Keratinocyte (primary cell): ENCODE data around the gene TFDP1. TPM values are rescaled to one million over a fixed set of nuclear protein-coding genes. Genes with fewer than 3 reads are reported as not detected.

Source experiments
- DNase-seq: peaks from one replicate; pipeline ENCODE4 v3.0.0-alpha.2; 2011; ENCODE audit warnings: low read depth, missing footprints, low spot score
- FAIRE-seq: peaks from 2 replicates; lab custom pipeline; 2011; peaks lifted over from hg19 to GRCh38; lab: Jason Lieb, UNC
- H2AFZ ChIP-seq: 2 replicates; pipeline ENCODE4 v1.6.0; 2012; ENCODE audit warnings: low read length, control low read depth, inconsistent platforms; ENCODE audit not compliant: control insufficient read depth
- H3K27ac ChIP-seq: 2 replicates; pipeline ENCODE4 v1.5.1; 2011; ENCODE audit warnings: low read length; ENCODE audit not compliant: control insufficient read depth, insufficient read depth
- H3K27me3 ChIP-seq: 3 replicates; pipeline ENCODE4 v1.6.0; 2011; ENCODE audit warnings: low read length; ENCODE audit not compliant: control insufficient read depth, insufficient read depth; ENCODE audit errors: extremely low read depth
- H3K36me3 ChIP-seq, 2 experiments: 2 replicates in 1 of 2; 3 replicates in 1 of 2; pipeline ENCODE4 v1.5.1; 2011; ENCODE audit warnings: low read length in 2 of 2, mild to moderate bottlenecking in 1 of 2; ENCODE audit not compliant: control insufficient read depth in 2 of 2, insufficient read depth in 2 of 2; ENCODE audit errors: extremely low read depth in 1 of 2
- H3K4me1 ChIP-seq: 3 replicates; pipeline ENCODE4 v1.5.1; 2011; ENCODE audit warnings: low read length; ENCODE audit not compliant: control insufficient read depth, insufficient read depth; ENCODE audit errors: extremely low read depth
- H3K4me2 ChIP-seq: 3 replicates; pipeline ENCODE4 v1.6.0; 2011; ENCODE audit warnings: low read depth, low read length; ENCODE audit not compliant: control insufficient read depth, insufficient read depth; ENCODE audit errors: extremely low read depth
- H3K4me3 ChIP-seq, 3 experiments: fragments of 200-600 bp in 1 of 3; sonication (generic) in 1 of 3; 2 replicates in 2 of 3; 3 replicates in 1 of 3; pipeline ENCODE4 v1.5.1; 2011 to 2016; ENCODE audit warnings: low read length in 3 of 3, mild to moderate bottlenecking in 3 of 3, control low read depth in 2 of 3, inconsistent platforms in 1 of 3, low read depth in 1 of 3, mixed read lengths in 1 of 3, mixed run types in 1 of 3, moderate library complexity in 1 of 3; ENCODE audit not compliant: control insufficient read depth in 2 of 3, insufficient read depth in 2 of 3; ENCODE audit errors: extremely low read depth in 1 of 3
- H3K79me2 ChIP-seq: 2 replicates; pipeline ENCODE4 v1.6.0; 2012; ENCODE audit warnings: low read length; ENCODE audit not compliant: control insufficient read depth, insufficient read depth
- H3K9ac ChIP-seq: 3 replicates; pipeline ENCODE4 v1.6.0; 2011; ENCODE audit warnings: low read length; ENCODE audit not compliant: control insufficient read depth, insufficient read depth; ENCODE audit errors: extremely low read depth
- H3K9me1 ChIP-seq: 3 replicates; pipeline ENCODE4 v1.6.0; 2011; ENCODE audit warnings: low read length; ENCODE audit not compliant: control insufficient read depth, insufficient read depth; ENCODE audit errors: extremely low read depth
- H3K9me3 ChIP-seq: 2 replicates; pipeline ENCODE4 v1.5.1; 2012; ENCODE audit warnings: low read depth, low read length; ENCODE audit not compliant: control insufficient read depth
- H4K20me1 ChIP-seq: 3 replicates; pipeline ENCODE4 v1.6.0; 2011; ENCODE audit warnings: low read length; ENCODE audit not compliant: control insufficient read depth, insufficient read depth; ENCODE audit errors: extremely low read depth
- EZH2 ChIP-seq: IDR thresholded peaks from one replicate; pipeline ENCODE4 v1.6.1; 2012; ENCODE audit warnings: inconsistent platforms, mild to moderate bottlenecking, low read length, moderate library complexity
- dilution Hi-C: fragments of 300-500 bp; cut with MboI; formaldehyde crosslinking; loops from one replicate; pipeline ENCODE4 v1.7.0; 2020; ENCODE audit warnings: low sequenced_read_pairs; ENCODE audit not compliant: extremely low pct_ligation_motif_present
- polyA plus RNA-seq, 5 experiments: library from polyadenylated mRNA; depleted of rRNA in 3 of 5; stranded (reverse) in 3 of 5; stranded (forward) in 1 of 5; unstranded in 1 of 5; fragments of >200 nt; gene quantifications; 1 replicate in 1 of 5; 2 replicates in 3 of 5; 3 replicates in 1 of 5; pipeline versions ENCODE4 v1.2.1 to v1.2.3, GENCODE V29; 2011 to 2012; ENCODE audit warnings: missing spikeins in 2 of 5, low read depth in 1 of 5, low replicate concordance in 1 of 5
- TF ChIP-seq, protein P1 (sequence below), 3 experiments: IDR thresholded peaks in 1 of 3; conservative IDR thresholded peaks in 1 of 3; optimal IDR thresholded peaks in 1 of 3; 2 replicates in 2 of 3; 3 replicates in 1 of 3; pipeline versions ENCODE3 to v1.5.1; 2011; ENCODE audit warnings: low read length in 3 of 3, mild to moderate bottlenecking in 3 of 3, moderate library complexity in 2 of 3, control low read depth in 1 of 3, inconsistent platforms in 1 of 3; ENCODE audit not compliant: insufficient read depth in 2 of 3; ENCODE audit errors: extremely low read depth in 1 of 3

TFDP1 gene
- polyA plus RNA-seq, 1 donor (not counting 4 experiments of a cell fraction or from before 2014, with no cell fraction given): 105 TPM

DNA sequence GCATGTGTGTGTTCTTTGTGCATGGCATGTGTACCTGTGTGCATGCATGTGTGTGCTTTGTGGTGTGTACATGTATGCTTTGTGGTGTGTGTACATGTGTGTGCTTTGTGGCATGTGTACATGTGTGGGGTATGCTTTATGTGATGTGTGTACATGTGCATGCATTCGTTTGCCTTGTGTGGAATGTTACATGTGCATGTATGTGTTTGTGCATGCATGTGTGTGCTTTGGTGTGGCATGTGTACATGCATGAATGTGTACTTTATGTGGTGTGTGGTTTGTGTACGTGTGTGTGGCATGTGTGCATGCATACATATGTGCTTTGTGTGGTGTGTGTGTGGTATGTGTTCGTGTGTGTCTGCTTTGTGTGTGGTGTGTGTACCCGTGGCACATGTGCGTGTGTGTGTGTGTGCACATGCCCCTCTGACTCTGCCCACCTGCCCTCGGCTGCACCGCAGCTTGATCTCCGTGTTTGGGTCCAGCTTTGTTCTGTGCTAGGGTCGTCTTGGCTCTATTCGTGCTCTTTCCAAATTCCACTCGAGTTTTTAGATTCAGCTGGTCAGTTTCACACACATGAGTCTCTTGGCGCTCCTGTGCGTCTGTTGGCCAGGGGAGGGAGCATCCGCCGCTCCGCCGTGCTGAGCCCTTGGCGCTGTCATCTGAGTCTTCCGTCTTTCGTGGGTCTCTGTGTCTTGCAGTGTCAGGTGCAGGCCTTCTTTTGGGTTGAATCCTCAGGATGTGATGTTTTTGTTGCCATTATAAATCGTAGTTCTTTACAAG, 46.5 kb upstream of the TFDP1 start:
- Histone ChIP-seq H2AFZ (no peak overlapping the region), H3K4me2 (no peak overlapping the region), H3K27me3 (no peaks in the 10 kb centered on the region), H3K9ac (no peak overlapping the region), H3K9me1 (no peaks in the 10 kb centered on the region), H3K36me3 (peaks cover 8 to 19% of the 10 kb centered on the region in 2 experiments), H3K4me1 (peaks cover 14% of the 10 kb centered on the region), H3K9me3 (no peaks in the 10 kb centered on the region), H4K20me1 (peaks cover 4% of the 10 kb centered on the region), H3K27ac (no peak overlapping the region), H3K79me2 (peaks cover 19% of the 10 kb centered on the region), H3K4me3 (no peak overlapping the region)
- FAIRE-seq: no peak
- TF ChIP-seq EZH2: no peak
- TF ChIP-seq, protein P1, sequence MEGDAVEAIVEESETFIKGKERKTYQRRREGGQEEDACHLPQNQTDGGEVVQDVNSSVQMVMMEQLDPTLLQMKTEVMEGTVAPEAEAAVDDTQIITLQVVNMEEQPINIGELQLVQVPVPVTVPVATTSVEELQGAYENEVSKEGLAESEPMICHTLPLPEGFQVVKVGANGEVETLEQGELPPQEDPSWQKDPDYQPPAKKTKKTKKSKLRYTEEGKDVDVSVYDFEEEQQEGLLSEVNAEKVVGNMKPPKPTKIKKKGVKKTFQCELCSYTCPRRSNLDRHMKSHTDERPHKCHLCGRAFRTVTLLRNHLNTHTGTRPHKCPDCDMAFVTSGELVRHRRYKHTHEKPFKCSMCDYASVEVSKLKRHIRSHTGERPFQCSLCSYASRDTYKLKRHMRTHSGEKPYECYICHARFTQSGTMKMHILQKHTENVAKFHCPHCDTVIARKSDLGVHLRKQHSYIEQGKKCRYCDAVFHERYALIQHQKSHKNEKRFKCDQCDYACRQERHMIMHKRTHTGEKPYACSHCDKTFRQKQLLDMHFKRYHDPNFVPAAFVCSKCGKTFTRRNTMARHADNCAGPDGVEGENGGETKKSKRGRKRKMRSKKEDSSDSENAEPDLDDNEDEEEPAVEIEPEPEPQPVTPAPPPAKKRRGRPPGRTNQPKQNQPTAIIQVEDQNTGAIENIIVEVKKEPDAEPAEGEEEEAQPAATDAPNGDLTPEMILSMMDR (optimal IDR thresholded peaks at IDR 0.05 in 1 of 3, IDR thresholded peaks at IDR 0.05 in 1 of 3, conservative IDR thresholded peaks at IDR 0.05 in 1 of 3; ENCODE audit: extremely low read depth in 1 of 3, insufficient read depth in 2 of 3, low read length in 3 of 3): no peak
- dilution Hi-C loops: no loop called here
- no peak for DNase-seq

DNA sequence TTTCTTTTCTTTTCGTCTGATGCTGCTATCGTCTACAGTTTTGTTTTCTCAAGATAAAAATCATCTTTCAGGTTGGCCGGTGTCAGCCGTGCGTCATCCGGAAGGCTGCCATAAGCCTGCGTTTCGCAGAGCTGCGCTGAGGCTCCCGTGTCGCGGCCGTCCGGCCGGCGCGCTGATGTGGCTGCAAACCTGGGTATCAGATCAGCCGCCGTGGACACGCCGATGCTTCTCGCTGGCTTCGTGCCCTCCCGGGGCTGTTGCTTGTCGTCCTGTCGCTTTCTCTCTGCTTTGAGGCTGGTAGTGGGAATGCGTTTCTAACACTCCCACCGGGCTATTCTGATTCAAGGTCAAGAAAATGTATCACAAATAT, 45.9 kb upstream of the TFDP1 start:
- peaks cover 8% of the 10 kb centered on the region for H3K4me1 ChIP-seq
- H3K79me2 ChIP-seq: peaks cover 19% of the 10 kb centered on the region
- H3K4me2 ChIP-seq: no peak overlapping the region
- DNase-seq (no peak), FAIRE-seq (no peak)
- TF ChIP-seq EZH2: no peak
- TF ChIP-seq, protein P1 (optimal IDR thresholded peaks at IDR 0.05 in 1 of 3, IDR thresholded peaks at IDR 0.05 in 1 of 3, conservative IDR thresholded peaks at IDR 0.05 in 1 of 3; ENCODE audit: extremely low read depth in 1 of 3, insufficient read depth in 2 of 3, low read length in 3 of 3): no peak
- H3K27ac ChIP-seq: no peak overlapping the region
- no peaks in the 10 kb centered on the region for H3K27me3 ChIP-seq
- no peaks in the 10 kb centered on the region for H3K9me3 ChIP-seq
- H3K4me3 ChIP-seq: no peak overlapping the region
- H3K36me3 ChIP-seq: peaks cover 8 to 19% of the 10 kb centered on the region in 2 experiments
- H3K9me1 ChIP-seq: no peaks in the 10 kb centered on the region
- H2AFZ ChIP-seq: no peak overlapping the region
- dilution Hi-C loops: no loop called here
- H3K9ac ChIP-seq: no peak overlapping the region
- H4K20me1 ChIP-seq: peaks cover 4% of the 10 kb centered on the region
